H1 (cell line): ENCODE measurements around the gene TBC1D32. TPM values are rescaled to one million over a fixed set of nuclear protein-coding genes. Genes with fewer than 3 reads are reported as not detected.
A peak's percentile ranks its signal among the peaks of the same experiment; 100 is the strongest.

Source experiments
- CTCF ChIA-PET: fragments of 300-600 bp; sonication (Branson Sonifier 250); formaldehyde crosslinking; loops from one replicate; lab custom pipeline; 2021; ENCODE audit not compliant: partially characterized antibody; lab: Charles Lee
- POLR2A ChIA-PET: fragments of 300-600 bp; sonication (Branson Sonifier 250); formaldehyde crosslinking; loops from one replicate; lab custom pipeline; 2021; ENCODE audit warnings: inconsistent platforms; ENCODE audit not compliant: partially characterized antibody; lab: Charles Lee
- DNase-seq, 2 experiments: peaks; one replicate each; pipeline versions ENCODE4 v3.0.0 to v3.0.0-alpha.2; 2010 to 2022; ENCODE audit warnings: low spot score in 2 of 2, low read depth in 1 of 2, mixed read lengths in 1 of 2
- FAIRE-seq: peaks from 2 replicates; lab custom pipeline; 2011; peaks lifted over from hg19 to GRCh38; lab: Jason Lieb, UNC
- H2AFZ ChIP-seq: 2 replicates; pipeline ENCODE4 v1.8.1; 2012; ENCODE audit warnings: low read length, inconsistent platforms
- H2AK5ac ChIP-seq: 2 replicates; pipeline ENCODE4 v1.6.1; 2013; ENCODE audit warnings: low read depth, low read length
- H2BK120ac ChIP-seq: replicated peaks from 2 replicates; pipeline ENCODE3; 2013; ENCODE audit warnings: low read depth, low read length, inconsistent platforms
- H2BK12ac ChIP-seq: 2 replicates; pipeline ENCODE4 v1.6.1; 2013; ENCODE audit warnings: low read depth, low read length
- H2BK15ac ChIP-seq: 2 replicates; pipeline ENCODE4 v1.6.1; 2013; ENCODE audit warnings: low read length
- H2BK20ac ChIP-seq: 2 replicates; pipeline ENCODE4 v1.6.1; 2013; ENCODE audit warnings: low read length
- H2BK5ac ChIP-seq: 2 replicates; pipeline ENCODE4 v1.6.1; 2013; ENCODE audit warnings: low read depth, low read length
- H3K14ac ChIP-seq: 2 replicates; pipeline ENCODE4 v1.6.1; 2013; ENCODE audit warnings: inconsistent platforms; ENCODE audit not compliant: insufficient read length
- H3K18ac ChIP-seq: 2 replicates; pipeline ENCODE4 v1.6.1; 2013; ENCODE audit warnings: low read length; ENCODE audit errors: extremely low read depth
- H3K23ac ChIP-seq: 2 replicates; pipeline ENCODE4 v1.6.1; 2013; ENCODE audit warnings: inconsistent platforms; ENCODE audit not compliant: insufficient read length
- H3K23me2 ChIP-seq: 2 replicates; pipeline ENCODE4 v1.6.1; 2013; ENCODE audit warnings: low read depth, low read length
- H3K27ac ChIP-seq: 2 replicates; pipeline ENCODE4 v1.6.1; 2011; ENCODE audit warnings: low read depth, low read length, inconsistent platforms
- H3K27me3 ChIP-seq, 4 experiments: replicated peaks in 1 of 4; 1 replicate in 1 of 4; 2 replicates in 3 of 4; pipeline versions ENCODE4 v1.6.1 to v1.8.1; 2011 to 2013; ENCODE audit warnings: low read length in 3 of 4, mild to moderate bottlenecking in 3 of 4, inconsistent platforms in 2 of 4, mixed read lengths in 2 of 4, moderate library complexity in 1 of 4; ENCODE audit not compliant: control insufficient read depth in 3 of 4, insufficient read depth in 3 of 4; ENCODE audit errors: extremely low read depth in 1 of 4
- H3K36me3 ChIP-seq, 4 experiments: 2 replicates each; pipeline versions ENCODE4 v1.6.1 to v1.8.1; 2011 to 2013; ENCODE audit warnings: mild to moderate bottlenecking in 4 of 4, low read length in 3 of 4, moderate library complexity in 2 of 4, control low read depth in 1 of 4, inconsistent platforms in 1 of 4; ENCODE audit not compliant: insufficient read depth in 4 of 4, control insufficient read depth in 2 of 4
- H3K4ac ChIP-seq: replicated peaks from 2 replicates; pipeline ENCODE3; 2013; ENCODE audit warnings: low read length, low read depth, mixed read lengths, inconsistent platforms; ENCODE audit not compliant: insufficient read length
- H3K4me1 ChIP-seq, 4 experiments: replicated peaks in 1 of 4; 1 replicate in 1 of 4; 2 replicates in 3 of 4; pipeline versions ENCODE4 v1.6.1 to v1.8.1; 2011 to 2013; ENCODE audit warnings: low read length in 3 of 4, inconsistent platforms in 2 of 4, mixed read lengths in 1 of 4; ENCODE audit not compliant: insufficient read depth in 4 of 4, control insufficient read depth in 3 of 4
- H3K4me2 ChIP-seq, 2 experiments: 2 replicates each; pipeline versions ENCODE4 v1.6.1 to v1.8.1; 2011 to 2013; ENCODE audit warnings: low read depth in 2 of 2, low read length in 2 of 2, control low read depth in 1 of 2, inconsistent platforms in 1 of 2, mild to moderate bottlenecking in 1 of 2; ENCODE audit not compliant: insufficient read depth in 1 of 2
- H3K4me3 ChIP-seq, 4 experiments: fragments of 200-600, 300-600 bp in 1 of 4; sonication (generic), shearing (Covaris generic), sonication (Bioruptor Twin) in 1 of 4; 2 replicates each; pipeline versions ENCODE4 v1.5.1 to v1.8.1; 2011 to 2016; ENCODE audit warnings: low read length in 4 of 4, low read depth in 3 of 4, control low read depth in 2 of 4, inconsistent platforms in 2 of 4, mild to moderate bottlenecking in 2 of 4, mixed read lengths in 1 of 4, moderate library complexity in 1 of 4; ENCODE audit not compliant: insufficient read depth in 2 of 4; ENCODE audit errors: extremely low read depth in 1 of 4
- H3K56ac ChIP-seq: replicated peaks from 2 replicates; pipeline ENCODE3; 2013; ENCODE audit warnings: low read depth, mild to moderate bottlenecking, mixed read lengths, low read length, inconsistent platforms; ENCODE audit not compliant: insufficient read length
- H3K79me1 ChIP-seq: 2 replicates; pipeline ENCODE4 v1.6.1; 2013; ENCODE audit warnings: low read depth, low read length, control low read depth
- H3K79me2 ChIP-seq, 2 experiments: 2 replicates each; pipeline versions ENCODE4 v1.6.1 to v1.8.1; 2012 to 2013; ENCODE audit warnings: low read length in 2 of 2, mild to moderate bottlenecking in 2 of 2, inconsistent platforms in 1 of 2; ENCODE audit not compliant: insufficient read depth in 2 of 2, control insufficient read depth in 1 of 2
- H3K9ac ChIP-seq, 4 experiments: replicated peaks in 1 of 4; 1 replicate in 1 of 4; 2 replicates in 3 of 4; pipeline versions ENCODE4 v1.6.1 to v1.8.1; 2011 to 2013; ENCODE audit warnings: low read depth in 3 of 4, low read length in 3 of 4, control low read depth in 2 of 4, mild to moderate bottlenecking in 2 of 4, moderate library complexity in 2 of 4, inconsistent platforms in 1 of 4; ENCODE audit errors: extremely low read depth in 1 of 4
- H3K9me3 ChIP-seq, 2 experiments: 2 replicates each; pipeline versions ENCODE4 v1.6.1 to v1.8.1; 2012 to 2013; ENCODE audit warnings: mild to moderate bottlenecking in 2 of 2, moderate library complexity in 2 of 2, control low read depth in 1 of 2, inconsistent platforms in 1 of 2, low read depth in 1 of 2, low read length in 1 of 2, mixed read lengths in 1 of 2; ENCODE audit not compliant: insufficient read depth in 2 of 2
- H4K20me1 ChIP-seq, 2 experiments: replicated peaks in 1 of 2; 2 replicates each; pipeline versions ENCODE3 to v1.8.1; 2011 to 2013; ENCODE audit warnings: inconsistent platforms in 2 of 2, low read length in 2 of 2, mild to moderate bottlenecking in 1 of 2; ENCODE audit not compliant: insufficient read depth in 2 of 2, control insufficient read depth in 1 of 2
- H4K5ac ChIP-seq: 2 replicates; pipeline ENCODE4 v1.6.1; 2013; ENCODE audit warnings: low read length, low read depth, mixed read lengths, inconsistent platforms; ENCODE audit not compliant: insufficient read length
- H4K8ac ChIP-seq: 2 replicates; pipeline ENCODE4 v1.8.0; 2013; ENCODE audit warnings: mild to moderate bottlenecking, moderate library complexity, low read length, inconsistent platforms; ENCODE audit not compliant: insufficient read depth; ENCODE audit errors: extremely low read depth
- H4K91ac ChIP-seq: replicated peaks from 2 replicates; pipeline ENCODE3; 2013; ENCODE audit warnings: low read length, mixed read lengths, inconsistent platforms; ENCODE audit not compliant: insufficient read length
- CEBPB ChIP-seq: IDR thresholded peaks from 2 replicates; pipeline ENCODE4 v1.6.1; 2012; ENCODE audit warnings: low read depth, low read length
- ZNF274 ChIP-seq: IDR thresholded peaks from 2 replicates; pipeline ENCODE4 v1.7.0; 2012; ENCODE audit warnings: low read length, borderline replicate concordance; ENCODE audit errors: extremely low read depth
- WGBS, 2 experiments: shearing (Covaris generic) in 1 of 2; methylation state at CpG; one replicate each; pipeline versions ENCODE4 v1.1.6 to v1.1.7; 2013 to 2015; ENCODE audit warnings: low lambda C conversion rate in 2 of 2, mixed read lengths in 2 of 2, inconsistent platforms in 1 of 2, low coverage in 1 of 2, missing lambda C conversion rate in 1 of 2; ENCODE audit not compliant: insufficient replicate concordance in 2 of 2, insufficient coverage in 1 of 2, insufficient read length in 1 of 2; ENCODE audit errors: extremely low coverage in 1 of 2, missing lambda C conversion rate in 1 of 2; 5-methylcytosine and 5-hydroxymethylcytosine counted together
- polyA plus RNA-seq, 7 experiments: library from polyadenylated mRNA; depleted of rRNA in 3 of 7; stranded (reverse) in 5 of 7; unstranded in 2 of 7; fragments of >200 nt in 5 of 7; fragments of 200-250 nt in 2 of 7; gene quantifications; 1 replicate in 5 of 7; 2 replicates in 1 of 7; 4 replicates in 1 of 7; pipeline versions ENCODE4 v1.2.1 to v1.2.3, GENCODE V29; 2011 to 2013; ENCODE audit warnings: missing spikeins in 2 of 7, mixed read lengths in 2 of 7
- total RNA-seq: library from RNA; stranded (reverse); fragmentation: NEBNext Ultra II Directional; extraction: Animal tissue kit (Norgen Biotek cat#: 25700); gene quantifications from 2 replicates; pipeline ENCODE4 v1.2.1, GENCODE V29; 2021

Gene TBC1D32
- total and polyA plus RNA-seq, 2 of the 8 experiments (the other 6 are each of a cell fraction or from before 2014, with no cell fraction given): 5.3 to 7.1 TPM

DNA sequence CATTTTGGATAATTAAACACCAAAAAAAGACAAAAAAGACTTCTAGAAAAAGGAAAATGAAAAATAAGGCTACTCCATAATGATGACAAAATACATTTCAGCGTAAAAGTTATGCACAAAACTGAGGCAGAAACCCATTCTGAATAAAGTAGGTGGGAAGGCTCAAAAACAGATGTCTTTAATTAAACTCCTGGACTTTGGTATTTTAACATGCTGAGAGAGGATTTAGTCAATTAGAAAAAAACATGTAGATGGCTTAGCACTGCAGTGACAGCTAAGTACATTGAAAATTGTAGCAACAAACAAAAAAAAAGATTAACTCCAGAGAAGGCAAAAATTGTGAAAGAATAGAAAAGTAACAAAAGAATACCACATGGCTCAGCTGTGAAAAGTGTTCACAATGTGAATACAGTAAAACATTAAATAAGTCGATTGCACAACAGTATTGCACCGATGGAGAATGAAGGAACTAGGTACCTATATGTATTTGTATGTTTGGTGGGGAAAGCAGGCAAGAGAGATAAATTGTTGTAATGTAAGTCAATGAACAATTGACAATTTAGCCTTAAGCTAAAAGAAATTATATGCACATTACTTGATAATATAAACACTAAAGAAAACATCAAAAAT lies 59.5 kb downstream of the TBC1D32 start:
- FAIRE-seq (no peak), DNase-seq (no peak)
- Histone ChIP-seq H4K5ac (no peak overlapping the region), H3K56ac (no peak overlapping the region), H3K9ac (no peak overlapping the region), H3K4me1 (no peaks in the 10 kb centered on the region), H3K27me3 (no peaks in the 10 kb centered on the region), H3K27ac (no peak overlapping the region), H3K4me2 (no peak overlapping the region), H3K18ac (no peak overlapping the region), H4K91ac (no peak overlapping the region), H2BK120ac (no peak overlapping the region), H3K23ac (no peak overlapping the region), H3K23me2 (no peaks in the 10 kb centered on the region), H3K36me3 (no peaks in the 10 kb centered on the region; a peak in 1 of 8 replicates), H2BK12ac (no peak overlapping the region), H3K9me3 (no peaks in the 10 kb centered on the region), H4K20me1 (no peaks in the 10 kb centered on the region), H3K4ac (no peak overlapping the region), H3K4me3 (no peak overlapping the region), H3K14ac (no peak overlapping the region), H2BK5ac (no peak overlapping the region), H2BK15ac (no peak overlapping the region), H2AFZ (no peak overlapping the region), H2BK20ac (no peak overlapping the region), H4K8ac (no peak overlapping the region), H3K79me1 (no peaks in the 10 kb centered on the region), H2AK5ac (no peak overlapping the region), H3K79me2 (no peaks in the 10 kb centered on the region)
- CTCF ChIA-PET: interaction anchor here (0.7 to 1.0 kb wide), 2 partner anchors 118 to 906 kb away, joined by 3 read pairs; no protein-coding TSS in a partner anchor
- WGBS, 2 experiments: 99% methylated on average over 3 of the region's 3 CpGs; no CpG with 5 or more reads in 1 of the 2 experiments
- POLR2A ChIA-PET: no interaction called here
- no peak for TF ChIP-seq ZNF274
- TF ChIP-seq CEBPB: 0 out of 2 replicates have a peak, but pooled peaks have one; percentile 8
